IPS-18a (cell line): Measurements from ENCODE around the gene CAAP1.

Source experiments
- H3K27ac ChIP-seq: one replicate; pipeline ENCODE4 v1.5.1; 2013; ENCODE audit warnings: low read length
- H3K27me3 ChIP-seq: one replicate; pipeline ENCODE4 v1.6.1; 2013; ENCODE audit warnings: mild to moderate bottlenecking, low read length; ENCODE audit not compliant: control insufficient read depth, insufficient read depth
- H3K36me3 ChIP-seq: one replicate; pipeline ENCODE4 v1.6.1; 2013; ENCODE audit warnings: low read depth, low read length; ENCODE audit not compliant: control insufficient read depth
- H3K4me1 ChIP-seq: one replicate; pipeline ENCODE4 v1.6.1; 2013; ENCODE audit warnings: low read depth, low read length; ENCODE audit not compliant: control insufficient read depth
- H3K4me3 ChIP-seq: one replicate; pipeline ENCODE4 v1.5.1; 2013; ENCODE audit warnings: low read length
- H3K9ac ChIP-seq: one replicate; pipeline ENCODE4 v1.6.1; 2013; ENCODE audit warnings: mild to moderate bottlenecking, low read length, moderate library complexity
- H3K9me3 ChIP-seq: one replicate; pipeline ENCODE4 v1.6.1; 2013; ENCODE audit warnings: low read depth, low read length; ENCODE audit not compliant: control insufficient read depth

CAAP1 gene

GRCh38 chr9:26892251-26893029, at the start of gene CAAP1:
Gene CAAP1 (minus strand): TSS chr9:26892802. CDS start chr9:26892715, 87 bp downstream.
- Histone ChIP-seq H3K36me3 (no peaks in the 10 kb centered on the region), H3K9me3 (no peaks in the 10 kb centered on the region), H3K27me3 (no peaks in the 10 kb centered on the region), H3K4me3 (peak within 1 kb of the TSS; percentile 99), H3K9ac (peak within 1 kb of the TSS; percentile 96), H3K27ac (peak within 1 kb of the TSS; percentile 74), H3K4me1 (peaks cover 7% of the 10 kb centered on the region)

GRCh38 chr9:26940779-26941178, 48.2 kb upstream of the CAAP1 start:
- no peaks in the 10 kb centered on the region for H3K36me3 ChIP-seq

GRCh38 chr9:26939955-26940711, 47.5 kb upstream of the CAAP1 start:
- Histone ChIP-seq H3K4me3 (no peak overlapping the region), H3K36me3 (peaks cover 2% of the 10 kb centered on the region), H3K27ac (no peak overlapping the region), H3K4me1 (peaks cover 8% of the 10 kb centered on the region), H3K9me3 (no peaks in the 10 kb centered on the region), H3K9ac (no peak overlapping the region), H3K27me3 (no peaks in the 10 kb centered on the region)

More at GRCh38 chr9:26940779-26941178, 48.2 kb upstream of the CAAP1 start:
- H3K9me3 ChIP-seq: no peaks in the 10 kb centered on the region
- H3K9ac ChIP-seq: no peak overlapping the region
- peaks cover 13% of the 10 kb centered on the region for H3K4me1 ChIP-seq
- no peaks in the 10 kb centered on the region for H3K27me3 ChIP-seq
- no peak overlapping the region for H3K27ac ChIP-seq
- H3K4me3 ChIP-seq: no peak overlapping the region

GRCh38 chr9:26937816-26938371, 45.3 kb upstream of the CAAP1 start:
- Histone ChIP-seq H3K27me3 (no peaks in the 10 kb centered on the region), H3K9ac (no peak overlapping the region), H3K4me1 (peaks cover 8% of the 10 kb centered on the region), H3K27ac (no peak overlapping the region), H3K9me3 (no peaks in the 10 kb centered on the region), H3K4me3 (no peak overlapping the region), H3K36me3 (peaks cover 5% of the 10 kb centered on the region)

GRCh38 chr9:26935847-26936246, 43.2 kb upstream of the CAAP1 start:
- no peaks in the 10 kb centered on the region for H3K27me3 ChIP-seq
- no peaks in the 10 kb centered on the region for H3K9me3 ChIP-seq
- H3K27ac ChIP-seq: no peak overlapping the region
- peaks cover 12% of the 10 kb centered on the region for H3K36me3 ChIP-seq
- peaks cover 8% of the 10 kb centered on the region for H3K4me1 ChIP-seq
- H3K9ac ChIP-seq: no peak overlapping the region
- no peak overlapping the region for H3K4me3 ChIP-seq

- no peak overlapping the region for H3K27ac ChIP-seq
- no peak overlapping the region for H3K9ac ChIP-seq
- H3K4me3 ChIP-seq: no peak overlapping the region
- H3K4me1 ChIP-seq: no peaks in the 10 kb centered on the region
- H3K36me3 ChIP-seq: peaks cover 44% of the 10 kb centered on the region
- no peaks in the 10 kb centered on the region for H3K27me3 ChIP-seq
- no peaks in the 10 kb centered on the region for H3K9me3 ChIP-seq
Measured at GRCh38 chr9:26928902-26929495, 36.4 kb upstream of the CAAP1 start.

GRCh38 chr9:26925609-26926008, 33.0 kb upstream of the CAAP1 start:
- no peaks in the 10 kb centered on the region for H3K4me1 ChIP-seq
- H3K27ac ChIP-seq: no peak overlapping the region
- H3K27me3 ChIP-seq: no peaks in the 10 kb centered on the region
- H3K4me3 ChIP-seq: no peak overlapping the region
- no peaks in the 10 kb centered on the region for H3K9me3 ChIP-seq
- no peak overlapping the region for H3K9ac ChIP-seq
- H3K36me3 ChIP-seq: peaks cover 71% of the 10 kb centered on the region

- Histone ChIP-seq H3K4me1 (no peaks in the 10 kb centered on the region), H3K27ac (no peak overlapping the region), H3K27me3 (no peaks in the 10 kb centered on the region), H3K36me3 (peaks cover 89% of the 10 kb centered on the region), H3K9me3 (no peaks in the 10 kb centered on the region), H3K4me3 (no peak overlapping the region), H3K9ac (no peak overlapping the region)
Measured at GRCh38 chr9:26919698-26920097, 27.1 kb upstream of the CAAP1 start.

GRCh38 chr9:26913138-26913668, 20.6 kb upstream of the CAAP1 start:
- Histone ChIP-seq H3K27ac (no peak overlapping the region), H3K9ac (no peak overlapping the region), H3K27me3 (no peaks in the 10 kb centered on the region), H3K4me3 (no peak overlapping the region), H3K4me1 (no peaks in the 10 kb centered on the region), H3K36me3 (peaks cover 55% of the 10 kb centered on the region), H3K9me3 (no peaks in the 10 kb centered on the region)

- Histone ChIP-seq H3K27me3 (no peaks in the 10 kb centered on the region), H3K9ac (no peak overlapping the region), H3K9me3 (no peaks in the 10 kb centered on the region), H3K4me1 (no peaks in the 10 kb centered on the region), H3K36me3 (peaks cover 36% of the 10 kb centered on the region), H3K4me3 (no peak overlapping the region), H3K27ac (no peak overlapping the region)
Measured at GRCh38 chr9:26904671-26905070, 12.1 kb upstream of the CAAP1 start.

GRCh38 chr9:26904070-26904469, 11.5 kb upstream of the CAAP1 start:
- Histone ChIP-seq H3K27ac (no peak overlapping the region), H3K27me3 (no peaks in the 10 kb centered on the region), H3K9ac (no peak overlapping the region), H3K4me1 (no peaks in the 10 kb centered on the region), H3K4me3 (no peak overlapping the region), H3K36me3 (peaks cover 35% of the 10 kb centered on the region), H3K9me3 (no peaks in the 10 kb centered on the region)
